ENCODE data around the gene TNIK. TPM values are rescaled to one million over a fixed set of nuclear protein-coding genes. Genes with fewer than 3 reads are reported as not detected.
"Not testable (repeated sequence)": the region's sequence is repeated elsewhere in the genome, so short reads cannot be mapped to it uniquely, and the experiment has no call there.

Gene TNIK
- total RNA-seq, 1 experiment from 2014 or later, result 0.69 TPM

GRCh38 chr3:171428892-171429291, 31.3 kb downstream of the TNIK start:
- CTCF ChIA-PET, result interaction anchor here (0.6 kb wide), 2 partner anchors 31 to 467 kb away, joined by 3 to 6 read pairs; partner anchors contain the start of gene TNIK
- Histone ChIP-seq H3K4me3 (ENCODE audit: low read depth, low read length, poor library complexity, severe bottlenecking) (no peak overlapping the region), H3K27ac (ENCODE audit: low read depth, low read length, poor library complexity, severe bottlenecking) (no peak overlapping the region), H3K4me1 (ENCODE audit: insufficient read depth, low read length, poor library complexity, severe bottlenecking) (peaks cover 6% of the 10 kb centered on the region), H3K9me3 (ENCODE audit: low read depth, low read length, poor library complexity, severe bottlenecking) (no peaks in the 10 kb centered on the region), H3K27me3 (replicated peaks; ENCODE audit: insufficient read depth, low read depth, low read length, poor library complexity) (peaks cover 20% of the 10 kb centered on the region), H3K36me3 (ENCODE audit: insufficient read depth, low read length, poor library complexity, severe bottlenecking) (no peaks in the 10 kb centered on the region)
- POLR2A ChIA-PET (ENCODE audit: low non-redundant PET), result no interaction called here
- BruUV-seq (replicated peaks), result no TSS peak
- TF ChIP-seq CTCF (conservative IDR thresholded peaks at IDR 0.05; ENCODE audit: low read depth, low read length) (no peak), EZH2 (IDR thresholded peaks at IDR 0.05; ENCODE audit: borderline replicate concordance, low read depth, low read length, poor library complexity, severe bottlenecking) (no peak)
- DNase-seq (ENCODE audit: low spot score), result no peak
- intact Hi-C loops (cut with micrococcal nuclease; ENCODE audit: unreplicated experiment), result no loop called here

GRCh38 chr3:171428321-171428787, 31.9 kb downstream of the TNIK start:
- Histone ChIP-seq H3K9me3 (ENCODE audit: low read depth, low read length, poor library complexity, severe bottlenecking) (no peaks in the 10 kb centered on the region), H3K36me3 (ENCODE audit: insufficient read depth, low read length, poor library complexity, severe bottlenecking) (no peaks in the 10 kb centered on the region), H3K27ac (ENCODE audit: low read depth, low read length, poor library complexity, severe bottlenecking) (no peak overlapping the region), H3K27me3 (replicated peaks; ENCODE audit: insufficient read depth, low read depth, low read length, poor library complexity) (peaks cover 20% of the 10 kb centered on the region), H3K4me1 (ENCODE audit: insufficient read depth, low read length, poor library complexity, severe bottlenecking) (peaks cover 6% of the 10 kb centered on the region), H3K4me3 (ENCODE audit: low read depth, low read length, poor library complexity, severe bottlenecking) (no peak overlapping the region)
- TF ChIP-seq EZH2 (IDR thresholded peaks at IDR 0.05; ENCODE audit: borderline replicate concordance, low read depth, low read length, poor library complexity, severe bottlenecking) (no peak), CTCF (conservative IDR thresholded peaks at IDR 0.05; ENCODE audit: low read depth, low read length) (no peak)
- intact Hi-C loops (cut with micrococcal nuclease; ENCODE audit: unreplicated experiment), result no loop called here
- CTCF ChIA-PET, result interaction anchor here (0.6 kb wide), 2 partner anchors 32 to 467 kb away, joined by 3 to 6 read pairs; partner anchors contain the start of gene TNIK
- no TSS peak for BruUV-seq (replicated peaks)
- DNase-seq (ENCODE audit: low spot score), result no peak
- POLR2A ChIA-PET (ENCODE audit: low non-redundant PET), result no interaction called here

- H3K4me1 ChIP-seq (ENCODE audit: insufficient read depth, low read length, poor library complexity, severe bottlenecking), result peaks cover 6% of the 10 kb centered on the region
- no peaks in the 10 kb centered on the region for H3K36me3 ChIP-seq (ENCODE audit: insufficient read depth, low read length, poor library complexity, severe bottlenecking)
- H3K4me3 ChIP-seq (ENCODE audit: low read depth, low read length, poor library complexity, severe bottlenecking), result no peak overlapping the region
- ChIA-PET CTCF (no interaction called here), POLR2A (ENCODE audit: low non-redundant PET) (no interaction called here)
- TF ChIP-seq CTCF (conservative IDR thresholded peaks at IDR 0.05; ENCODE audit: low read depth, low read length), result no peak
- no peak for TF ChIP-seq EZH2 (IDR thresholded peaks at IDR 0.05; ENCODE audit: borderline replicate concordance, low read depth, low read length, poor library complexity, severe bottlenecking)
- no peaks in the 10 kb centered on the region for H3K9me3 ChIP-seq (ENCODE audit: low read depth, low read length, poor library complexity, severe bottlenecking)
- intact Hi-C loops (cut with micrococcal nuclease; ENCODE audit: unreplicated experiment), result no loop called here
- no peak for DNase-seq (ENCODE audit: low spot score)
- H3K27me3 ChIP-seq (replicated peaks; ENCODE audit: insufficient read depth, low read depth, low read length, poor library complexity), result peaks cover 20% of the 10 kb centered on the region
- H3K27ac ChIP-seq (ENCODE audit: low read depth, low read length, poor library complexity, severe bottlenecking), result no peak overlapping the region
- no TSS peak for BruUV-seq (replicated peaks)
Measured at GRCh38 chr3:171427771-171428320, 32.4 kb downstream of the TNIK start.

- H3K4me1 ChIP-seq (ENCODE audit: insufficient read depth, low read length, poor library complexity, severe bottlenecking); H3K4me3 ChIP-seq (ENCODE audit: low read depth, low read length, poor library complexity, severe bottlenecking); H3K27me3 ChIP-seq (replicated peaks; ENCODE audit: insufficient read depth, low read depth, low read length, poor library complexity); intact Hi-C loops (cut with micrococcal nuclease; ENCODE audit: unreplicated experiment); POLR2A ChIA-PET (ENCODE audit: low non-redundant PET); H3K36me3 ChIP-seq (ENCODE audit: insufficient read depth, low read length, poor library complexity, severe bottlenecking); DNase-seq (ENCODE audit: low spot score); BruUV-seq (replicated peaks); H3K9me3 ChIP-seq (ENCODE audit: low read depth, low read length, poor library complexity, severe bottlenecking); CTCF ChIA-PET; H3K27ac ChIP-seq (ENCODE audit: low read depth, low read length, poor library complexity, severe bottlenecking): not testable (repeated sequence)
Measured at GRCh38 chr3:171424063-171424462, 36.1 kb downstream of the TNIK start.

- BruUV-seq (replicated peaks); H3K4me3 ChIP-seq (ENCODE audit: low read depth, low read length, poor library complexity, severe bottlenecking); H3K27ac ChIP-seq (ENCODE audit: low read depth, low read length, poor library complexity, severe bottlenecking); POLR2A ChIA-PET (ENCODE audit: low non-redundant PET); intact Hi-C loops (cut with micrococcal nuclease; ENCODE audit: unreplicated experiment); H3K36me3 ChIP-seq (ENCODE audit: insufficient read depth, low read length, poor library complexity, severe bottlenecking); H3K4me1 ChIP-seq (ENCODE audit: insufficient read depth, low read length, poor library complexity, severe bottlenecking); CTCF ChIA-PET; H3K9me3 ChIP-seq (ENCODE audit: low read depth, low read length, poor library complexity, severe bottlenecking); DNase-seq (ENCODE audit: low spot score); H3K27me3 ChIP-seq (replicated peaks; ENCODE audit: insufficient read depth, low read depth, low read length, poor library complexity): not testable (repeated sequence)
Measured at GRCh38 chr3:171422855-171423254, 37.4 kb downstream of the TNIK start.

Measured in A673 (cell line).